Measurements from ENCODE around the gene TOB1.
"Not testable (repeated sequence)": the region's sequence is repeated elsewhere in the genome, so short reads cannot be mapped to it uniquely, and the experiment has no call there.

Gene TOB1

DNA sequence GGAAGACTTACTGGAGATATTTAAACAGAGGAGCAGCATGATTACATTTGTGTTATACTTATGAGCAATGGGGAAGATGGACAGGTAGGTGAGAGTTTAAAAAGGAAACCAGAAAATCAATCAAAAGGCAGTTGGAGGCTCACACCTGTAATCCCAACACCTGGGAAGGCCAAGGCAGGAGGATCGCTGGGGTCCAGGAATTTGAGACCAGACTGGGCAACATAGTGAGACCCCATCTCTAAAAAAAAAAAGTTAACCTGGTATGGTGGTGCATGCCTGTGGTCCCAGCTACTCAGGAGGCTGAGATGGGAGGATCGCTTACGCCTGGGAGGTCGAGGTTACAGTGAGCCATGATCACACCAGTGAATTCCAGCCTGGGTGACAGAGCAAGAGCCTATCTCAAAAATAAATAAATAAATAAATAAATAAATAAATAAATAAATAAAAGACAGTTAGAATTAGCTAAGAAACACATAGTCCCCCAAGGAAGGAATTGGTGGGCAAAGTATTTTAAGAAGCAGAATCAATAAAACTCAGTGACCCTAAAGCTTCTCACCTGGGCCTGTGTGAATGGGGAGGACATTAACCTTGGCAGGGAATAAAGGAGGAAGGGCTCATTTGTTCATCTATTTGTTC lies 32.3 kb upstream of the TOB1 start:
- no peak for DNase-seq

GRCh38 chr17:50894513-50894912 lies 28.4 kb upstream of the TOB1 start:
- not testable (repeated sequence) for DNase-seq

DNA sequence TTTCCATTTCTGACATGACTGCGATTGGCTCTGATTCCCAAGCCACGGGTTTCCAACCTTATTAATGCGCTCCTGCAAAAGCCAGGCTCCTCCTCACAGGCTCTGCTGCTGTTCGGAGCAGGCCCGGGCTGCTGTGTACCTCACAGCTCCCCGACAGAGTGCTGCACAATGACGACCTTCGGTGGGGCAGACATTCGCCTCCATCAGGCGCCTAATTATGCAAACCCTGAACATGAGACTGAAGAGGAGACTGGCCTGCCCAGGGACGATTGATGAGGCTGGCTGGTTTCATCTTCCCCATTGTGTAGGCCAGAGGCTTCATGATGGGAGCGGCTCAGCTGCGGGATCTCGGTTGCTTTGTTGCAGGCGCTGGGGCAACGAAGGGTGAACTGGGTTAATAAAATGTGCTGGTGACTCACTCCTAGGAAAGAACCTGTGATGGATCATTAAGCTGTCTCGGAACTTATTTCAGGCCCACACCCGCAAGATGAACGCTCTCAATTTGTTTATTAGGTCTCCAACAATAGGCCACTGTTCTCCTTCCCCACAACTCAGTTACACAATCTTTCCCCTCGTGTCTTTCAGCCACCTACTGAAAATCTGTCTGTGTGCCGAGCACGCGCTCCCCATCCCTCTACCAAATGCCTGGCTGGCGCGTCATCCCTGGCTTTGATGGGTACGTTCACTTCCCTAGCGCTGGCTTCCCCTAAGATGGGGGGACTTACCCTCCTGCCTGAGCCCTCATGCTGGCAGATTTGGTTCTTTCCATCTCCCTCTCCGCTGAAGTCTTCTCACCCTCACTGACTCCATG lies 27.2 kb upstream of the TOB1 start:
- peak in 1 of 3 donors; percentile 33 for DNase-seq

GRCh38 chr17:50892101-50892776 lies 26.1 kb upstream of the TOB1 start:
- DNase-seq, result no peak

DNA sequence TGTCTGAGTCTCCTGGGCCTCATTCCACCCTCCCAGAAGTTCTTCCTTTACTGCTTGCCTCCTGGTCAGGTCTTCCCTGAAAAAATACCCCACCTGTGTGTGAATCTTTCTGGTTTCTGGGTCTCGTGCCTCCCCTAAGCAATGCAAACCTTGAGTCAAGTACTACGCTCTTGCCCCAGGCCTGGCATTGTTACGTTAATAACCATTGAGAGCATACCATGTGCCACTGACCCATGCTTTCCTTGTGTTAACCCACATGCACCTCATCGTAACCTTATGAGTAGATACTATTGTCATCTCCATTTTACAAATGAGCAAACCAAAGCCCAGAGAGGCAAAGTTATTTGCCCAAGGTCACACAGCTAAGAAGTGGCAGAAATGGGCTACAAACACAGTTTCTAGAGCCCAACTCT lies 25.4 kb upstream of the TOB1 start:
- no peak for DNase-seq

DNA sequence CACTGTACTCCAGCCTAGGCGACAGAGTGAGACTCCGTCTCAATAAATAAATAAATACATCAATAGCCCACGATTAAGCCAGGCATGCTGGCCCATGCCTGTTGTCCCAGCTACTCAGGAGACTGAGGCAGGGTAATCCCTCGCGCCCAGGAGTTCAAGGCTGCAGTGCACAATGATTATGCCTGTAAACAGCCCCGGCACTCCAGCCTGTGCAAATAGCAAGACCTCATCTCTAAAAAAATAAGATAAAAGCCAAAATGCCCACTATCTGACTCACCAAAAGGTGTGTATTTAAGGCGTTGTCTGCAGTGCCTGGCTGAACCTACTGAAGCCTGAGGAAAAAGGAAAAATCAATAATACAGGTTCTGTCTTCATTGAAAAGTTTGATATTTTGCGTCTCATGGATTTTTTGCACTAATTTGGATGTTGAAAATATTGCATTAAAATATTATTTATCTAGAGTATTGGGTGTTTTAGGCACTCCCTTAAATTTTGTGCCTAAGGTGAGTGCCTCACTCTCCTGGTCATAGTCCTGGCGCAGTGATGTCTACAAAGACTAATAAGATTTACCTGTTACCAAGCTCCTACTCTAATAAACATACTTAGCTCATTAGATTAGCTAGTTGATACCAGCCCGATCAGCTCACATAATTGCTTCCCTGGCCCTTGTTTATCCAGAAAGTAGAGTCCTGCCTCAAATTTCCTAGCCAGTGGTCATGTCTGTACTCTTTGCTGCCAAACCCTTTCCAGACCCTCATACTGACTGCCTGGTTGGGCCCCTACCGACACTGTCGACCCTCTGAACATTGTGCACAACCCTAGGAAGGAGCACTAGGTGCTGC lies 24.7 kb upstream of the TOB1 start:
- no peak for DNase-seq

GRCh38 chr17:50889528-50890118 lies 23.5 kb upstream of the TOB1 start:
- DNase-seq, result no peak

DNA sequence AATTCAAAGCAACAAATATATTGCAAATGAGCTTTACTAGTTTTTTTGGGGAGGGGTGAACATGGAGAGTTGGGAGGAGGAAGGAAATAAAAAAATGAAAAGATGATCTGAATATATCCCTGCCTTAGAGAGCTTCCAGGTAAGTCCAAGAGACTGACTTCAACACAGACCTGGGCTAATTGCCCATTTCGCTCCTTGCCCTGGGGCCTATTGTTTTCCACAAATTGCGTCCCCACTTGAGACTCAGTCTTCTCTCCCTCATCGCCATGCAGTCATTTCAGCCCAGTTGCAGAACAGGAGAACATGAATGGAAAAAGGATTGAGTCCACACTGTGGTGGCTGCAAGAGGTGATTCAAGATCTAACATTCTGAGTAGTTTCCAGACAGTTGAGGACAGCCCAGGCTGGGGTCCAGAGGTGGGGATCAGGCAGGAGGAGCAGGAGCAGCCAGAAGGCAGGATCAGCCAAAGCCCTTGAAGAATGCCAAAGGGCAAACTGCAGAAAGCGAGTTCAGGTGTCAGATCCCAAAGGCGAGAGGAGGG lies 21.6 kb upstream of the TOB1 start:
- no peak for DNase-seq

DNA sequence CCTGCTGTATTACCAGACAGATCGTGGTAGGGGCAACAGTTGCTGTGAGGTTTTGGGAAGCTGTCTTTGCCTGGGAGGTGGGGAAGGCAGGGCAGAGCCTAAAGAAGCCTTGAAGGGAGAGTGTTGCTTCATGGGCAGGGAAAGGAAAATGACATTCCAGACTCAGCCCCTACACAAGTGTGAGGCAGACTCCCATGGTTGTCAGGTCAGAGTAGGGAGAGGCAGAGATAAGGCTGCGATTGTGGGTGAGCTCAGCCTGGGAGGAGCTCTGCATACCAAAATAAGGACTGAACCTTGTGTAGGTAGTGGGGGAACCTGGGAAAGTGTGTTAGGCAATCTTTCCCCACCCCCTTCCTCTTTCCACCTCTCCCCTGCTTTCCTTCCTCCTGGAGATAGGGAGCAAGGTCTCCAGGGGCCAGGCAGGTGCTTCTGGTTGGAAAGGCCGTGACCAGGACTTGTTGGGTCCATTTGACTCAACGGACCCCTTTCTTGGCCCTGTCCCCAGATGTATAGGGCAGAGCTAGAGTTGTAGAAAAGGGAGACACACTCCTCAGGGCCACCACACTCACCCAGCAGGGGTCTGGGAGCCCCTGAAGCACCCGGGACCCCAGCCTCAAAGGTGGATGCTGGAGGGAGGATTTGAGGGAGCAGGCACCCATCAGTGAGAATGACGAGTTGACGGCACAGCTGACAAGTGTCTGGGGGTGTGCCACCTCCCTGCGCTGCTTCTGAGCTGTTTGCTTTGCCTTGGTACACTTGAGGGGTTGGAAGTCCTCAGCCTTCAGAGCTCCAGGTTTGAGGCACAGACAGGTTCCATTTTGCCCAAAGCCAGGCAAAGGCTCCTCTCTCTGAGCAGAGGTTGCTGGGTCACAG lies 18.5 kb upstream of the TOB1 start:
- peak in 1 of 3 donors; percentile 44 for DNase-seq

- DNase-seq, result peak; percentile 72 to 77 (median 74)
Measured at GRCh38 chr17:50883850-50884438, 17.8 kb upstream of the TOB1 start.

GRCh38 chr17:50882851-50883250 lies 16.7 kb upstream of the TOB1 start:
- no peak for DNase-seq

DNA sequence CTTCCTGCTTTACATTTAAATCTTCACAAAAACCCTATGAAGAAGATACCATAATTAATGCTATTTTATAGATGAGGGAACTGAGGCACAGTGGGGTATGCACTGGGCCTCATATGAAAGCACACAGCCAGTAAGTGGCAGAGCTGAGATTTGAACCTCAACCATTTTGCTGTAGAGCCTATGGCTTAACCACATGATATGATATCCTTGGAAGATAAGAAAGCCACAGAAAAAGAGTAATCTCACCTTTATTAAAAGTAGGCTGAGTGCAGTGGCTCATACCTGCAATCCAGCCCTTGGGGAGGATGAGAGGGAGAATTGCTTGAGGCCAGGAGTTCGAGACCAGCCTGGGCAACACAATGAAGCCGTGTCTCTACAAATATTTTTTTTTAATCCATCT lies 15.0 kb upstream of the TOB1 start:
- no peak for DNase-seq

DNA sequence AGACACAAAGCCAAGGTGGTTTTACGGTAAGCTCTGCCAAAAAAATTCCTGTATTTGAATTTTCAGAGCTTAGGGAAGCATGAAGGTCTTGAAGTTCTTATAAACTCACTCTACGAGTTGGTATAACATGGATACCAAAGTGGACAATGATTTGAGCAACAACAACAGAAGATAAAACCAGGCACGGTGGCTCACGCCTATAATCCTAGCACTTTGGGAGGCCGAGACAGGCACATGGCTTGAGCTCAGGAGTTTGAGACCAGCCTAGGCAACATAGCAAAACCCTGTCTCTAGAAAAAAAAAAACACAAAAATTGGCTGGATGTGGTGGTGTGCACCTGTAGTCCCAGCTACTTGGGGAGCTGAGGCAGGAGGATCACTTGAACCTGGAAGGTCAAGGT lies 12.9 kb upstream of the TOB1 start:
- DNase-seq, result no peak

GRCh38 chr17:50877838-50878237 lies 11.7 kb upstream of the TOB1 start:
- DNase-seq, result no peak

DNA sequence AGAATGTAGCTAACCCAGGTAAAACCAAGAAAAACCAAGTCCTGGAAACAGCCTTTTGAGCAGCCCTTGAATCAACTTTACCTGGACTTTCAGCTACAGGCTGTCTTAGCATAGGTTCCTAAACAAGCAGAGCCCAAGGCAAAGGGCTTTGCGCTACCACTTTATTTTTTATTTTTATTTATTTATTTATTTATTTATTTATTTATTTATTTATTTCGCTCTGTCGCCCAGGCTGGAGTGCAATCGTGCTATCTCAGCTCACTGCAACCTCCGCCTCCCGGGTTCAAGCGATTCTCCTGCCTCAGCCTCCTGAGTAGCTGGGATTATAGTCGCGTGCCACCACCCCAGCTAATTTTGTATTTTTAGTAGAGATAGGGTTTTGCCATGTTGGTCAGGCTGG lies 10.9 kb upstream of the TOB1 start:
- DNase-seq, result not testable (repeated sequence)

GRCh38 chr17:50875074-50875473 lies 8.9 kb upstream of the TOB1 start:
- no peak for DNase-seq

- DNase-seq, result peak; percentile 70 to 76 (median 73)
Measured at GRCh38 chr17:50872710-50873424, 6.7 kb upstream of the TOB1 start.

DNA sequence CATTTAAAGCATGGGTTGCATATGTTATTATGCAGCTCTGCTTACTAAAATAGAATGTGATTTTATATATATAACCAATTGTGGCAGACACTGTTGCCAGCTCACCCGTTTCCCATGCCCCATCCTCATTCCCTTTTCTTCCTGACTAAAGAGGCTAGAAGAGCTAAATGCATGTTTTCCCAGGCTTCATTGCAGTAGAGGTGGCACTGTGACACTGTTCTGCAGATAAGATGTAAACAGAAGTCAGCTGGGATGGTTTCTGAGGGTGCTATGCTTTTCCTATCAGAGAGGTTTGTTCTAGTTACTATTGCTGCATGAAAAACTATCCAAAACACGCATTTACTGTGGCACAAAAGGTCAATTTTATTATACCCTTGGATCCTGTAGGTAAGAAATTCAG lies 5.7 kb upstream of the TOB1 start:
- DNase-seq, result no peak

DNA sequence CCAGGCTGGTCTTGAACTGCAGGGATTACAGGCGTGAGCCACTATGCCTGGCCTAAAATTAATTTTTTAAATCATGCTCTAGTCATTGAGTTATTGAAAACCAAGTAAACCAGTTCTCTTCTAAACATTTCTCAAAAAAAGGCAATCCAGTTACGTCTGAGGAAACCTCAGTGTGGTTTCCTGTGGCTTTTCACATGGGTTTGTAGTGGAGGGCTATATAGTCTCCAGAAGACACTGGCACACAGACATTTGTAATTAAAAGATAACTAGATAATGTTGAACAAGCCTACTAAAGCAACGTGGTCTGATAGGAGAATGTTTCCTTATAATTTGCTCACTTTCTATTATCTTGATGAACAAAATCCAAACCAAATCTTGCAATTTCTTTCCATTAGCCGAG lies 5.2 kb upstream of the TOB1 start:
- DNase-seq, result no peak

- no peak for DNase-seq
Measured at GRCh38 chr17:50868602-50869001, 2.4 kb upstream of the TOB1 start.

All from suppressor macrophage treated with lipopolysaccharide for 1 hour (primary cell).